GM21528 (cell line): ENCODE results near the gene RBM10.

Experiments used
- ATAC-seq: cut with Tn5 transposase; IDR thresholded peaks from one replicate; pipeline ENCODE4 v1.9.1; 2021; ENCODE audit warnings: mild to moderate bottlenecking, moderate library complexity; ENCODE audit not compliant: unreplicated experiment, low FRiP score

RBM10 gene

GRCh38 chrX:47232197-47232802, 87.3 kb downstream of the RBM10 start:
- ATAC-seq = no peak

- ATAC-seq = peak; percentile 20
Observed at GRCh38 chrX:47232803-47233332, 87.8 kb downstream of the RBM10 start, which contains the start of gene USP11. Gene USP11 (plus strand): TSS chrX:47233009. CDS start chrX:47233044, 35 bp downstream.

DNA sequence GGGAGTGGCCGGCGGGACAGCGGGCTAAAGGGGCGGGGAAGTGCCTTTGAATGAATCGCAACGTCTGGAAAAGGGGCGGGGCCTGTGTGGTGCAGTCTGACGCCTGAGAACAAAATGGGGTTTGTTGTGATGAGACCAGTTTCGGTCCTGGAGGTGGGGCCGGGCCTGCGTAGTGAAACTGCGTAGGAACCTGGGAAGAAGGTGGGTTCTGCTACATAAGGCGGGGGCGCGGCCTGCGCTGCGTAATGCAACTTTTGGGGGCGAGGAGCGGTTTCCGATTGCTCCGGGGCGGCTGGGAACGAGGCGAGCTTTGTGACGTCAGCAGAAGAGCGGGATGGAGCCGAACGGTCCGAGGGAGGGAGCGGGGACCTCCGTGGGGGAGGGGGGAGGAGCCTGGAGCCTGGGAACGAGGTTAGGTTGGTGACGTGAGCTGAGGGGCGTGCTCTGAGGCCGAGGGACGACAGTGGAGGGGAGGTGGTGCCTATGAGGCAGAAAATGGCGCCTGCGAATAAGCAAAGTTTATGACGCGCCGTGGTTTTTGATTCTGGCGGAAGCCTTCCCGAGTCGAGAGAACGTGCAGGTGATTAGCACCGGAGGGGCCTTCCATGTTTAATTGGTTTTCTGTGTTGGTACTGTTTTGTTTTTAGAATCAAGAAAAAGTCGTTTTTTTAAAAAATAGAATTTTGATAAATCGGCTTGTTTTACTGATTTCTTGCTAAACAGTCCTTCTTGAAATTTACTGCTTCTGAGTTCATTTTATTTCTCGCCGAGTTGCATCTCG, 88.5 kb downstream of the RBM10 start:
- peak; percentile 87 for ATAC-seq

DNA sequence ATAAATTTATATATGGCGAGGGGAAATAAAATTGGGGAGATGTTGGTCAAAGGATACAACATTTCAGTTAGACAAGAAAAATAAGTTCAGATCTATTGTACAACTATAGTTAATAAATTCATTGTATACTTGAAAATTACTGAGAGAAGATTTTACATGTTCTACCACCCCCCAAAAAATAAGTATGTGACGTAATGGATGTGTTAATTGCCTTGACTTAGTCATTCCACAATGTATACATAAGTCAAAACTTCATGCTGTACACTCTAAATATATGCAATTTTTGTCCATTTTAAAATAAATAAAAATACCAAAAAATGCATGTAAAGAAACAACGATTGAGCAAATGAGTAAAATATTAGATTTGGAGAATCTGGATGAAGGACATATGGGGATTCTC, 89.6 kb downstream of the RBM10 start:
- no peak for ATAC-seq

DNA sequence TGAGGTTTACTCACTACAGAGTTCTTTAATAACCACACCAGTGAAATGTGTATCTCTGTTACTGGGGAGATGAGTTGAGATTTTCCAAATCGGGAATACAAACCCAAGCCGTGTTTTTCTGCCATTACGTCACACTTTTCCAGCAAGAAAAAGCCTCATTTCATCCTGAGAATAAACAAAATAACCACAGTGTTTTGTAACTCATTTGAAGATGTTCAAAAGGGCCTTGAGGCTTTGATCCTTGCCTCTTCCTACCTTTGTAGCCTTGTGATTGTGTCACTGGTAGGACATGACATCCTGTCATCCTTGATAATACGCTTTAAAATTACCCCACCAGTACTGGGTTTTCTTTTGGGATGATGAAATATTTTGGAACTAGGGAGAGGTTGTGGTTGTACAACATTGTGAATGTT, 90.7 kb downstream of the RBM10 start:
- no peak for ATAC-seq
